ENCODE data around the gene OR2B3.

The OR2B3 gene

GRCh38 chr6:29092957-29093356, 5.8 kb upstream of the OR2B3 start:
- no peak for FAIRE-seq
- no peak for TF ChIP-seq SPI1 (IDR thresholded peaks at IDR 0.05; ENCODE audit: low read depth, low read length)
- no peak for TF ChIP-seq POU2F2 (IDR thresholded peaks at IDR 0.05; ENCODE audit: low read depth, low read length)
- TF ChIP-seq POLR2A (IDR thresholded peaks at IDR 0.05; ENCODE audit: low read depth, low read length) = no peak
- TF ChIP-seq PAX5 (IDR thresholded peaks at IDR 0.05; ENCODE audit: insufficient read depth, low read length, severe bottlenecking) = no peak
- no peak for TF ChIP-seq TAF1 (IDR thresholded peaks at IDR 0.05; ENCODE audit: low read depth, low read length)
- TF ChIP-seq POLR2AphosphoS5 (IDR thresholded peaks at IDR 0.05; ENCODE audit: low read depth, low read length) = no peak
- no peak for DNase-seq (ENCODE audit: insufficient read length, low spot score)

- FAIRE-seq = no peak
- DNase-seq (ENCODE audit: insufficient read length, low spot score) = no peak
- TF ChIP-seq POU2F2 (IDR thresholded peaks at IDR 0.05; ENCODE audit: low read depth, low read length) (no peak), POLR2A (IDR thresholded peaks at IDR 0.05; ENCODE audit: low read depth, low read length) (no peak), SPI1 (IDR thresholded peaks at IDR 0.05; ENCODE audit: low read depth, low read length) (no peak), POLR2AphosphoS5 (IDR thresholded peaks at IDR 0.05; ENCODE audit: low read depth, low read length) (no peak), TAF1 (IDR thresholded peaks at IDR 0.05; ENCODE audit: low read depth, low read length) (no peak), PAX5 (IDR thresholded peaks at IDR 0.05; ENCODE audit: insufficient read depth, low read length, severe bottlenecking) (no peak)
Measured at GRCh38 chr6:29082457-29082856, 4.7 kb downstream of the OR2B3 start.

GRCh38 chr6:29081312-29081711, 5.8 kb downstream of the OR2B3 start:
- DNase-seq (ENCODE audit: insufficient read length, low spot score) = no peak
- TF ChIP-seq SPI1 (IDR thresholded peaks at IDR 0.05; ENCODE audit: low read depth, low read length) = no peak
- TF ChIP-seq POU2F2 (IDR thresholded peaks at IDR 0.05; ENCODE audit: low read depth, low read length) = no peak
- no peak for TF ChIP-seq POLR2AphosphoS5 (IDR thresholded peaks at IDR 0.05; ENCODE audit: low read depth, low read length)
- TF ChIP-seq POLR2A (IDR thresholded peaks at IDR 0.05; ENCODE audit: low read depth, low read length) = no peak
- no peak for TF ChIP-seq PAX5 (IDR thresholded peaks at IDR 0.05; ENCODE audit: insufficient read depth, low read length, severe bottlenecking)
- no peak for TF ChIP-seq TAF1 (IDR thresholded peaks at IDR 0.05; ENCODE audit: low read depth, low read length)
- FAIRE-seq = no peak

- no peak for TF ChIP-seq SPI1 (IDR thresholded peaks at IDR 0.05; ENCODE audit: low read depth, low read length)
- no peak for TF ChIP-seq POU2F2 (IDR thresholded peaks at IDR 0.05; ENCODE audit: low read depth, low read length)
- TF ChIP-seq POLR2A (IDR thresholded peaks at IDR 0.05; ENCODE audit: low read depth, low read length) = no peak
- TF ChIP-seq TAF1 (IDR thresholded peaks at IDR 0.05; ENCODE audit: low read depth, low read length) = no peak
- no peak for TF ChIP-seq POLR2AphosphoS5 (IDR thresholded peaks at IDR 0.05; ENCODE audit: low read depth, low read length)
- TF ChIP-seq PAX5 (IDR thresholded peaks at IDR 0.05; ENCODE audit: insufficient read depth, low read length, severe bottlenecking) = no peak
- DNase-seq (ENCODE audit: insufficient read length, low spot score) (no peak), FAIRE-seq (no peak)
Measured at GRCh38 chr6:29079203-29079602, 7.9 kb downstream of the OR2B3 start.

GRCh38 chr6:29071831-29072723, 15.0 kb downstream of the OR2B3 start:
- FAIRE-seq (peak; percentile 78), DNase-seq (ENCODE audit: insufficient read length, low spot score) (peak; percentile 2)
- TF ChIP-seq POLR2AphosphoS5 (IDR thresholded peaks at IDR 0.05; ENCODE audit: low read depth, low read length) = no peak
- no peak for TF ChIP-seq POLR2A (IDR thresholded peaks at IDR 0.05; ENCODE audit: low read depth, low read length)
- TF ChIP-seq TAF1 (IDR thresholded peaks at IDR 0.05; ENCODE audit: low read depth, low read length) = no peak
- TF ChIP-seq PAX5 (IDR thresholded peaks at IDR 0.05; ENCODE audit: insufficient read depth, low read length, severe bottlenecking) = no peak
- TF ChIP-seq POU2F2 (IDR thresholded peaks at IDR 0.05; ENCODE audit: low read depth, low read length) = no peak
- no peak for TF ChIP-seq SPI1 (IDR thresholded peaks at IDR 0.05; ENCODE audit: low read depth, low read length)

GRCh38 chr6:29051680-29052079, 35.4 kb downstream of the OR2B3 start:
- no peak for FAIRE-seq
- no peak for DNase-seq (ENCODE audit: insufficient read length, low spot score)
- TF ChIP-seq PAX5 (IDR thresholded peaks at IDR 0.05; ENCODE audit: insufficient read depth, low read length, severe bottlenecking) (no peak), SPI1 (IDR thresholded peaks at IDR 0.05; ENCODE audit: low read depth, low read length) (no peak), TAF1 (IDR thresholded peaks at IDR 0.05; ENCODE audit: low read depth, low read length) (no peak), POLR2A (IDR thresholded peaks at IDR 0.05; ENCODE audit: low read depth, low read length) (no peak), POU2F2 (IDR thresholded peaks at IDR 0.05; ENCODE audit: low read depth, low read length) (no peak), POLR2AphosphoS5 (IDR thresholded peaks at IDR 0.05; ENCODE audit: low read depth, low read length) (no peak)

GRCh38 chr6:29045075-29045474, 42.0 kb downstream of the OR2B3 start, which contains the start of gene OR2W1:
TSS of gene OR2W1 (minus strand) at chr6:29045175. CDS start at chr6:29045175, 0 bp downstream.
- no peak for TF ChIP-seq TAF1 (IDR thresholded peaks at IDR 0.05; ENCODE audit: low read depth, low read length)
- TF ChIP-seq POLR2AphosphoS5 (IDR thresholded peaks at IDR 0.05; ENCODE audit: low read depth, low read length) = no peak
- TF ChIP-seq POU2F2 (IDR thresholded peaks at IDR 0.05; ENCODE audit: low read depth, low read length) = no peak
- TF ChIP-seq PAX5 (IDR thresholded peaks at IDR 0.05; ENCODE audit: insufficient read depth, low read length, severe bottlenecking) = no peak
- no peak for TF ChIP-seq POLR2A (IDR thresholded peaks at IDR 0.05; ENCODE audit: low read depth, low read length)
- no peak for TF ChIP-seq SPI1 (IDR thresholded peaks at IDR 0.05; ENCODE audit: low read depth, low read length)
- FAIRE-seq (no peak), DNase-seq (ENCODE audit: insufficient read length, low spot score) (no peak)
